H1 (cell line): ENCODE data around the gene IFT27. TPM values are rescaled to one million over a fixed set of nuclear protein-coding genes. Genes with fewer than 3 reads are reported as not detected.

Experiments
- CBX8 ChIP-seq: fragments of 300-800, 300-1000 bp; sonication (generic); IDR thresholded peaks from 2 replicates; pipeline ENCODE4 v1.7.1; 2016; ENCODE audit warnings: low read depth, low read length, borderline replicate concordance
- CREB1 ChIP-seq: IDR thresholded peaks from 2 replicates; pipeline ENCODE4 v1.6.1; 2012; ENCODE audit warnings: inconsistent platforms
- E2F6 ChIP-seq: IDR thresholded peaks from 2 replicates; pipeline ENCODE4 v1.6.1; 2012; ENCODE audit warnings: inconsistent platforms
- EGR1 ChIP-seq: IDR thresholded peaks from 2 replicates; pipeline ENCODE4 v1.6.1; 2011; ENCODE audit warnings: low read depth, low read length, borderline replicate concordance
- GTF2F1 ChIP-seq: IDR thresholded peaks from 2 replicates; pipeline ENCODE4 v1.6.1; 2012; ENCODE audit warnings: low read depth, low read length, improper control_type of control experiment, borderline replicate concordance
- HDAC2 ChIP-seq, 2 experiments: fragments of 300-600 bp in 1 of 2; sonication (generic) in 1 of 2; IDR thresholded peaks; 2 replicates each; pipeline ENCODE4 v1.6.1; 2011 to 2012; ENCODE audit warnings: low read depth in 2 of 2, low read length in 2 of 2, mild to moderate bottlenecking in 2 of 2, moderate library complexity in 2 of 2, borderline replicate concordance in 1 of 2, inconsistent platforms in 1 of 2
- JUND ChIP-seq: IDR thresholded peaks from 2 replicates; pipeline ENCODE4 v1.6.1; 2011; ENCODE audit warnings: mild to moderate bottlenecking, improper control_type of control experiment, low read length
- KDM4A ChIP-seq: IDR thresholded peaks from one replicate; pipeline ENCODE4 v1.7.1; 2012; ENCODE audit warnings: low read depth, mild to moderate bottlenecking, moderate library complexity, low read length, inconsistent platforms; ENCODE audit not compliant: severe bottlenecking
- PHF8 ChIP-seq: fragments of 200-600 bp; sonication (generic); conservative IDR thresholded peaks from 2 replicates; pipeline ENCODE4 v1.7.1; 2012; ENCODE audit warnings: low read depth, mild to moderate bottlenecking, inconsistent platforms, low read length, moderate library complexity
- POLR2A ChIP-seq, 2 experiments: IDR thresholded peaks; 1 replicate in 1 of 2; 2 replicates in 1 of 2; pipeline ENCODE4 v1.6.1; 2011; ENCODE audit warnings: low read depth in 2 of 2, low read length in 2 of 2, mild to moderate bottlenecking in 2 of 2; ENCODE audit errors: control extremely low read depth in 1 of 2
- RFX5 ChIP-seq: IDR thresholded peaks from 2 replicates; pipeline ENCODE4 v1.6.1; 2011; ENCODE audit warnings: low read depth, low read length, improper control_type of control experiment, borderline replicate concordance
- SAP30 ChIP-seq: fragments of 300-600 bp; sonication (generic); IDR thresholded peaks from 2 replicates; pipeline ENCODE4 v1.7.1; 2012; ENCODE audit warnings: low read length, moderate library complexity, mild to moderate bottlenecking, inconsistent platforms; ENCODE audit not compliant: insufficient read depth, insufficient replicate concordance
- SIN3A ChIP-seq, 2 experiments: IDR thresholded peaks in 1 of 2; conservative IDR thresholded peaks in 1 of 2; 2 replicates each; pipeline ENCODE4 v1.6.1; 2011 to 2012; ENCODE audit warnings: low read length in 2 of 2, improper control_type of control experiment in 1 of 2, low read depth in 1 of 2, mild to moderate bottlenecking in 1 of 2
- polyA plus RNA-seq, 7 experiments: library from polyadenylated mRNA; depleted of rRNA in 3 of 7; stranded (reverse) in 5 of 7; unstranded in 2 of 7; fragments of >200 nt in 5 of 7; fragments of 200-250 nt in 2 of 7; gene quantifications; 1 replicate in 5 of 7; 2 replicates in 1 of 7; 4 replicates in 1 of 7; pipeline versions ENCODE4 v1.2.1 to v1.2.3, GENCODE V29; 2011 to 2013; ENCODE audit warnings: missing spikeins in 2 of 7, mixed read lengths in 2 of 7
- total RNA-seq: library from RNA; stranded (reverse); fragmentation: NEBNext Ultra II Directional; extraction: Animal tissue kit (Norgen Biotek cat#: 25700); gene quantifications from 2 replicates; pipeline ENCODE4 v1.2.1, GENCODE V29; 2021

IFT27 gene
- total and polyA plus RNA-seq, 2 of the 8 experiments (the other 6 are each of a cell fraction or from before 2014, with no cell fraction given), result 36.4 to 46.2 TPM

GRCh38 chr22:36775964-36776669 is at the start of gene IFT27 (continued):
- no peak for TF ChIP-seq CBX8
- peak; percentile 87 for TF ChIP-seq E2F6
- TF ChIP-seq PHF8, result 0 out of 2 replicates have a peak, but pooled peaks have one; percentile 14
- no peak for TF ChIP-seq JUND
- peak in 1 of 2 experiments; percentile 63; a peak in 1 of 4 replicates for TF ChIP-seq SIN3A (conservative IDR thresholded peaks at IDR 0.05 in 1 of 2, IDR thresholded peaks at IDR 0.05 in 1 of 2; ENCODE audit: low read depth in 1 of 2, low read length in 2 of 2)
- TF ChIP-seq KDM4A, result peak; percentile 48
- peak; percentile 82 for TF ChIP-seq CREB1
- TF ChIP-seq EGR1, result no peak
- TF ChIP-seq HDAC2 (IDR thresholded peaks at IDR 0.05; ENCODE audit: borderline replicate concordance in 1 of 2, low read depth in 2 of 2, low read length in 2 of 2), result no peak
- peak; percentile 15 for TF ChIP-seq SAP30
- TF ChIP-seq RFX5, result no peak
- TF ChIP-seq POLR2A (IDR thresholded peaks at IDR 0.05; ENCODE audit: control extremely low read depth in 1 of 2, low read depth in 2 of 2, low read length in 2 of 2), result peak in 1 of 2 experiments; percentile 59; a peak in 1 of 3 replicates
- no peak for TF ChIP-seq GTF2F1
- TF ChIP-seq, all 59 proteins: peak for 17
